A549 treated with Mapracorat at 1 μM for 4 hours (cell line): ENCODE data around the gene CT47A7. TPM values are rescaled to one million over a fixed set of nuclear protein-coding genes. Genes with fewer than 3 reads are reported as not detected.

ENCODE experiments used
- total RNA-seq: library from RNA; stranded (reverse); fragments of 200-300 nt; extraction: Qiagen RNA extraction; gene quantifications from 5 replicates; pipeline ENCODE4 v1.2.3, GENCODE V29; 2022

The CT47A7 gene
- total RNA-seq = not detected in 5 replicates

GRCh38 chrX:120956500-120956899 is at the start of gene CT47A7:
Gene CT47A7 (minus strand): TSS chrX:120956600. CDS start chrX:120956345, 255 bp downstream.

DNA sequence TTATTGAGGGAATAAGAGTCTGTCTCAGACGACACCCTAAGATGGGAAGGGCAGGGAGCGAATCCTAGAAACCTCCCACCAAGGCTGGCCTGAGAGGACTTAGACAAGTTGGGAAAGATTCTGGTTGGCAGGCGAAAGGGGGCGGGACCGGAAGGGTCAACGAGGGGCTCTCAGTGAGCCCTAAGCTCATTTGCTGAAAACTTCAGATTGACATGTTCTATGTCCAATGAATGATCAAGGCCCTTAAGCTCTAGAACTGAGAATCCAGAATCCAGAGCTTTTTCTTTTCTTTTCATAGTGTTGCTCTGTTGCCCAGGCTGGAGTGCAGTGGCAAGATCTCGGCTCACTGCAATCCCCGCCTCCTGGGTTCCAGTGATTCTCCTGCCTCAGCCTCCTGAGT is 29.3 kb upstream of the CT47A7 start, which contains the start of gene CT47A1:
TSS of gene CT47A1 (minus strand) at position 101 of the 400 bp plus-strand sequence. CDS start 231 bp downstream, outside the sequence.

Other genes with a start within 250 kb of the CT47A7 start
- not detected in 5 replicates for gene CT47B1, start 80.7 kb downstream of the CT47A7 start, total RNA-seq
- not detected in 5 replicates for gene CT47A11, start 19.4 kb downstream of the CT47A7 start, total RNA-seq
- not detected in 5 replicates for gene CT47A10, start 14.6 kb downstream of the CT47A7 start, total RNA-seq
- not detected in 5 replicates for gene CT47A9, start 9.7 kb downstream of the CT47A7 start, total RNA-seq
- gene CT47A8, start 4.9 kb downstream of the CT47A7 start, total RNA-seq = not detected in 5 replicates
- not detected in 5 replicates for gene CT47A6, start 4.9 kb upstream of the CT47A7 start, total RNA-seq
- gene CT47A5, start 9.7 kb upstream of the CT47A7 start, total RNA-seq = not detected in 5 replicates
- not detected in 5 replicates for gene CT47A4, start 14.6 kb upstream of the CT47A7 start, total RNA-seq
- gene CT47A3, start 19.5 kb upstream of the CT47A7 start, total RNA-seq = not detected in 5 replicates
- not detected in 5 replicates for gene CT47A2, start 24.3 kb upstream of the CT47A7 start, total RNA-seq
- gene CT47A1, start 29.2 kb upstream of the CT47A7 start, total RNA-seq = not detected in 5 replicates
- 1.8 to 2.8 TPM (median 2.4 TPM) in 5 replicates for gene GLUD2, start 91.0 kb upstream of the CT47A7 start, total RNA-seq